GM18873 (cell line): Measurements from ENCODE around the gene SHROOM3.

Source experiments
- ATAC-seq: cut with Tn5 transposase; IDR thresholded peaks from one replicate; pipeline ENCODE4 v1.9.1; 2021; ENCODE audit warnings: mild to moderate bottlenecking, moderate library complexity, moderate number of reproducible peaks; ENCODE audit not compliant: unreplicated experiment, low FRiP score

SHROOM3 gene

DNA sequence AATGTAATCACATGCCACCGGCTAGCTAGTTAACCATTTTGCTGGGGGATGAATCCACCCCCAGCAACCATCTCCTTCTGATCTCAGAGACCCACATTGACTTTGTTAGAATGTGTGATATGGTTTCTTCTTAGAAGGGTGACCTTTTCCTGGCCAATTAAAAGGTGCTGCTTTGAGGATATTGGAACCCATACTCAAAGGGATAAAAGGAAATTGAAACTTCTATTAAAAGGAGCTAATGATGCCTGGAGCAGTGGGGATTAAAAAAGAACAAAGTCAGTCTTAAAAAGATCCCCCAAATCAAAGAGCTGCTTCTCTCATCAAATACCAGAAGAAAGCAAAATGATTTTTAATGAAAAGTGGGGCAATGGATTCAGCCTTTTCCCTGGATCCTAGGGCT lies 214.1 kb downstream of the SHROOM3 start:
- ATAC-seq = no peak

DNA sequence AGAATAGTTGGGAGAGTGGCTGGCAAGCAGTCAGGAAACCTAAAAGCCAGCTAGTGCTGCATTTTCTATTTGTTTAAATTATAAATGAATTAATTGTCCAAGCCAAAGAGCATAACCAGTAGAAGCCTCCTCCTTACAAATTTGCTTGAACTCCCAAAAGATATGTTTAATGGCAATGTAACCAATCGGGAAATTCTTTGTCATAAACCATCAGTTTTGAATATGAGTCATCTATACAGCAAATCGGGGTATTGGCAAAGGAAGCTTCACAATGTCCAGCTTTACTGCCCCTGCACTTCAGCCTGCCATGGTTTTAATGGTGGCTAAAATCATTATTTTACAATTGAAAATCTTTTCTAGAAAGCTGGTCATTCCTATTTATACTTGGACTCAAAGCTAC lies 216.6 kb downstream of the SHROOM3 start:
- no peak for ATAC-seq

DNA sequence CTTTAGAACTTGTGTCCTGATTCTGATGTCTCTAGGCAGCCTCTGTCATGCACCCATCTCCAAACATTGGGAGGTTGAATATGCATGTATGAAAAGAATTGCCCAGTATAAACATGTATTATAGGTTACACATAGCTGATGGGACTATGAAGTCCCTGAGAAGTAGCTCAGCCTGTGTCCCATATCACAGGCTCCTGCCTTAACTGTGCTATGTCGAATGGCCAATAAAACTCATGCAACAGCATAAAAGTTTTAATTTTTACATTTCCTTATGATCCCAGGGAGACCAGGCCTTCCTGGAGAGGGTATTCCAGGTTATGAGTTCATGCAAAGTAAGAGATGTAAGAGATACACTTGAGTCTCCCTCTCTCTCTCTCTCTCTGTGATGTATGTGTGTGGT lies 217.4 kb downstream of the SHROOM3 start:
- ATAC-seq = no peak

DNA sequence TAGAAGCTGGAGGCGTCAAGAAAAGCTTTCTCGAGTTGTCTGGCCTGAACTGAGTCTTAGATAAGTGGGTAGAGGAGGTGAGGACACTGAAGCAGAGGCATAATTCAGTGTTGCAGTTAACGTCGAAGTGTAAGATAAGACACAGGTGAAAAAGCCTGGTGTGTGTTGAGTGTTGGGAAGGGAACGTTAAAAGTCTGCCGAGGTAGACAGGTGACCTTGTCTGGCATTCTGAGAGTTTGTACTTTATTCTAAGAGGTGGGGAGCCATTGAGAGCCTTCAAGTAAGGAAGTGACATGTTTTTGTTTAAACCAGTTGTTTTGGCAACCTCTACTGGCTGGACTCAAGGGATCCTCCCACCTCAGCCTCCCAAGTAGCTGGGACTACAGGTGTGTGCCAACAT lies 219.1 kb downstream of the SHROOM3 start:
- no peak for ATAC-seq

DNA sequence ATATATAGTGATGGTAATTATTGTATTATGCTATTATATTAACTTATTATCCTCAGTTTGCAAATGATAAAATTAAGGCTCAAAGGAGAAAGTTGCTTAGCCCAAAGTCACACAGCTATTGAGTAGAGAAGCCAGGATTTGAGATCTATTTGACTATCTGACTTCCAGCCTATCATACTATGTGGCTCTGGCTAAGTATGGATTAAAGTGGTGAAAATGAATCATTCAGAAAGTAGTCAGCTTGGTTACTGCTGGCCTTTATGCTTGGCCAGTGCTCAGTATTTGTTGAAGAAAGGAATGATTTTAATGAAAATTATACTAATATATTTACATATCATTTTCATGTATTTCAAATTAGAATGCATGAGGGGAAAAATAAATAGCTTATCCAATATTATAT lies 219.8 kb downstream of the SHROOM3 start:
- ATAC-seq = no peak

DNA sequence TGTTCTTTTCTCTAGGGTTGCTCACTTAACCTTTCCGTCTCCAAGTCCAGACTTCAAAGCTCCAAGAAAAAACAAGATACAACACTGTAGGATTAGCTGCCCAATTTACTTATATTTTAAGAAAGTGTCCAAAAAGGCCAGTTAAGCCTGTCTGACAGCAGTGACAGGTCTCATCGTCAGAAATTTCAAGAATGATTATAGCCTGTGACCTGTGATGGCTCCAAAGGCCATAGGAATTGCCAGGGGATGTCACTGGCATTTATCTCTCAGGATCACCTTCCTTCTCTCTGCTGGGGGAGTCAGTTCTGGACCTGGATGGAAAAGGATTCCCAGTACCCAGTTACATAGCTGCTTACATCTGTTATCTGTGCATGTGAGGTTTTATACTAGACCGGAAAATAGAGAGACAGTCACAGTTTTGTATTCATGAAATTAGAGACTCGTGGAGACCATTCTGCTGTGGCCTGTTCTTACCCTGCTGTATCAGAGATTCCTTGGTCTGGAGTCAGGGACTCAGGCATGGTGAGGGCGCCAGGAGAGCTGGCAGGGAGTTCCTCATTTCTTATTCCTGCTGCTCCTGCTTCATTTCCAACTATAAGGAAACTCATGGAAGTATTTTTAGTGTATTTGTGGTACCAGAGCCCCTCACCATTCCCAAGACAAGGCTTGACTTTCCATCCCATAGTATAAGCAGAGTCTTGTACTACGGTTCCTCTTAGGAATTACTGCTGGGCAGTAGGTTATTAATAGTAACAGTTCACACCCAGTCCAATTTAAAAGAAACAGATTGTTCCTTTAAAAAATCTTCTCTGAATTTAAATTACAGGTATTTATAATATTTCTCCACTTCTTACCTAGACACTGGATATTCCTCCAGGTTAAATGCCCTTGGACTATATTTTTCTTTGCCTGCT lies 220.8 kb downstream of the SHROOM3 start:
- no peak for ATAC-seq

DNA sequence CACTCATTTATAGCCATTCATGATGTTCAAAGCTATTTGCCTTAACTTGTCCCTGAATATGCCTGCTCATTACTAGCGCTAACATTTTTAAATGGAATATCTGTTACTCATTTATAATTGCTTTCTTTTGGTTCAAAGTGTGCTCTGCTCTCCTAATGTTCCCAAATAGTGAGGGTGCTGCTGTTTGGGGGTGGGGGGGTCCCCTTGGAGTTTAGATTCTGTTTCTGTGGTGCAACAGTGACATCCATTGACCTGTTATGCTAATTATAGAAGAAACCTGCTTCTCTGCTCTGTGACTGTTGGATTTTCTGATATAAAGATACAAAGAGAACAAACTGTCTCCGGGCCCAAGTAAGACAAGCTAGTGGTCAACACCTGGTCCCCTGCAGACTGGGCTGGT lies 222.4 kb downstream of the SHROOM3 start:
- no peak for ATAC-seq

DNA sequence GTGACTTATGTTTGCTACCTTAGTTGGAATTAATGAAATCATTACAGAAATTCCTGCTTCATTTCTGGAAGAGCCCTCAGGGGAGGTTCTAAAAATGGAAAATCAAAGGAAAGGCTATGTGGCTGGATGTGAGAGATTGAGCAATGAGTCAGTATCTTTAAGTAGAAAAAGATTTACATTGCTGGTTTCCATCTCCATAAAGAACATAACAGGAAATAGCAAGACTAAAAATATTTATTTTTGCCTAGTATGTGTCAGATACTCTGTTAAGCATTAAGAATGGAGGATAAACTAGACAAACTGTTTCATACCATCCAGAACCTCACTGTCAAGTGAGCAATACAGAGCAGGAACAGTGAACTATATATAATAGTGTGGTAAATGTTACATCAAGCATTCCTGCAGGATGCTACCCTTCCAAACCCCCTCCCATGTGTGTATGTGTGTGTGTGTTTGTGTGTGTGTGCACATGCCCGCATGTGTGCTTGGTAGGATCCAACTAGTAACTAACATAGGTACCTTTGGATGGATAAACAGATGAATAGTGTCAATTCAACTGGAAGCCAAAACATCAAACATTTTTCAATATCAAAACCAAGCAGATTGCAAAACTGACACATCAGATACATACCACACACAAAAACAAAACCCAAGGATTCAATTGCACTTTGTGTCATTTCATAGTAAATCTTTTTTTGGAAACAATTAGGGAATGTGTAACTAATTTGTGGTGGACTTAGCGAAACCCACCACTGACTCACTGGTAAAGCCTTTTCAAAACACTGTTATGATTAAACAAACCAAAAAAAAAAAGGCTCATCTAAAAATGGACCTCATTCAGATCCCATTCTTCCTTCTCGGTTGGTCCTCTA lies 223.4 kb downstream of the SHROOM3 start:
- ATAC-seq = peak; percentile 63

DNA sequence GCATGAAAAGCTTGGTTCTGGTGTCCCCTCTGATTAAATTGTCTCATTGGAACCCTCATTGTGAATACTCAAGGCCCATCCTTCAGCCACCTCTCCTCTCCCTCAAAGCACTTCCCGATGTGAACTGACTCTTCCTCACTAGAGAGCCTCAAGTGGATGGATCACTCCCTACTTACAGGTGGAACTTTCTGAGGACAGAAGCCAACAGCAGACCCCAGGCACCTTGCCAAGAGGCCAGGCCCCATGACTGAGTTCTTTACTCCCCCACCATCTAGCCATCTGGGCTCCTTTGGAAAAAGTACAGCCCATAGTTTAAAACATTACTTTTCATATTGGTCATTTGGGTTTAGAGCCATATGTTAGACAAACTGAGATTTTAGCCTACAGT lies 224.1 kb downstream of the SHROOM3 start:
- ATAC-seq = no peak

DNA sequence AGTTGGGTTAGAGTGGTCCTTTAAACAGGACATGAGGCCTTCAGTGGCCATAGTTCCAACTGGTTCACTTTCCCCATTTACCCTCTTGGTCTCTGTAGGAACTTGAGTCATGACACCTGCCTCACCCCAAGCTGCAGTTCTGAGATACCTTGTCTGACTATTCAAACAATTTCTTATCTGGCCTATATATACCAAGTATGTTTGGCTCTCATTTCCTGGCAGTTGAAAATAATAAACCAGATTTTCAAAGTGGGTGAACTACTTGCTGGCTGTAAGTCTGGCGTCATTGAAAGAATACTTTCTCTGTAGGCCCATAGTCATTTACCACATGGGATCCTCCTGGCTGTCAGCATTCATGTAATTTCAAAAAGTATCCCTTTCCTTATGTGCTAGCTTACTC lies 228.8 kb downstream of the SHROOM3 start:
- no peak for ATAC-seq

DNA sequence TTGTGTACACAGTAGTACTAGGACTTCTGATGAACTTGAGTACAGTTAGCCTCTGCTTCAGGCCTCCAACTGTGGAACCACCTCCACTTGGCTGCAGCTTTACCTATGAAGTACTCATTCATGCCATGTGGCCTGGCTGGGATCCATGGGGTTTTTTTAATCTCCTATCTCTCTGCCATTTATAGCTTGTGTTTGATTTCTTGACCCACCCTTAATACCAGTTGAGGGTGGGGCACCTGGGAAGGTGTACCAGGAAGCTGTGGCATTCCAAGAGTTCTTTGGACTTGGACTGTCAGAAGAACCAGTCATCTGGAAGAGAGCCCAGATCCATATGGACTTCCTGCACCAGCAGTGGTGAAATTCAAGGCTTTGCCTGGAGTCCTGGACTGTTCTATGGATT lies 230.1 kb downstream of the SHROOM3 start:
- ATAC-seq = no peak

DNA sequence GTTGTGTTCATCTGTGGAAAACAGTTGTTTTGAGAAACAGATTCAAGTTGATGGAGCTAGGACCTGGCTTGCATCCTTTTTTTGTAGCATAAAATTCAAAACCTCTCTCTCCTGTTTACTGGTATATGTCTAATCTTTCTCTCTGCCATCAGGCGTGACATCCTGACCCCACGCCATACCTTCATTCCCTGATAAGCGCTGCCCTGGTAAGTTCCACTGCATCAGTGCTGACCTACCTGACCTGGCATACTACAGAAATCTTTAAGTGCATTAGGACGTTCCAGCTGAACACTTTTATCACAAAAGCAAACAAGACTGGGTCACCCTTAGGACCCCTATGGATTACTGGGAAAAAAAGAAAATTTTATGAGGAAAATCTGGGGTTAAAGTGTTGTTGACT lies 230.7 kb downstream of the SHROOM3 start:
- no peak for ATAC-seq

DNA sequence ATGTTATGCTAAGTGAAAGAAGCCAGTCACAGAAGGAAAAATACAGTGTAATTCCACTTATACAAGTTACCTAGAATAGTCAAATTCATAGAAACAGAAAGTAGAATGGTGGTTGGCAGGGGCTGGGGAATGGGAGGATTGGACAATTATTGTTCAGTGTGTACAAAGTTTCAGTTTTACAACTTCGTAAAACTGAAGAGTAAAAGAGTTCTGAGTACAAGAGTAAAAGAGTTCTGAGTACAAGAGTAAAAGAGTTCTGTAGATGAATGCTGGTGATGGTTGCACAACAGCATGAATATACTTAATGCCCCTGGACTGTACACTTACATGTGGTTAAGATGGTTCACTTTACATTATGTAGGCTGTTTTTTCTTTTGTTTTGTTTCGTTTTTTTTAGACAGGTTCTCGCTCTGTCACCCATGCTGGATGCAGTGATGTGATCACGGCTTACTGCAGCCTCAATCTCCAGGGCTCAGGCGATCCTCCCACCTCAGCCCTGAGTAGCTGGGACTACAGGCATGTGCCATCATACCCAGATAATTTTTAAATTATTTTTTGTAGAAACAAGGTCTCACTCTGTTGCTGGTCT lies 232.0 kb downstream of the SHROOM3 start:
- ATAC-seq = no peak

DNA sequence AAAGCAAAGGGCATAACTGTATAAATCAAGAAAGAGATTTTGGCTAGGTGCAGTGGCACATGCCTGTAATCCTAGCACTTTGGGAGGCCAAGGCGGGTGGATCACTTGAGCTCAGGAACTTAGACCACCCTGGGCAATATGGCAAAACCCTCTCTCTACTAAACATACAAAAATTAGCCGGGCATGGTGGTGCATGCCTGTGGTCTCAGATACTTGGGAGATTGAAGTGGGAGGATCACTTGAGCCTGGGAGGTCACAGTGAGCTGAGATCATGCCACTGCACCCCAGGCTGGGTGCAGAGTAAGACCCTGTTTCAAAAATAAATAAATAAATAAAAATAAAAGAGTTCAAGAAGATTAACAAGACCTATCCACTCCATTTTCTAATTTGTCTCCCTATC lies 235.6 kb downstream of the SHROOM3 start:
- ATAC-seq = no peak

DNA sequence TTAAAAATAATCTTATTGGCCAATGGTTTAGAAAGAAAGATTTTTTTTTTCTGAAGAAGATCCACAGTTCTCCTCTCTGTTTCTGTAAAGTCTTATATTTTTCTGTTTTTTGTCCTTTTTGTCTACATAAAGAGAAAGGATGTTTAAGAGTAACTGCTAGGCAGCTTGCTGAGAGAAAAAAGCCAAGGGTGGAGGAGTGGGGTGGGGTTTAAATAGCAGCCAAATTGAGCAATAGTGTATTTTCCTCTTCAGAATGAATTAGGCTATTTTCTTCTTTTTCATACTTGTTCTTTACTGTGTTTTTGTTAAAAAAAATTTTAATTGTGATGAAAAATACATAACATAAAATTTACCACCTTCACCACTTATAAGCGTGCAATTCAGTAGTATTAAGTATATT lies 238.3 kb downstream of the SHROOM3 start:
- no peak for ATAC-seq

DNA sequence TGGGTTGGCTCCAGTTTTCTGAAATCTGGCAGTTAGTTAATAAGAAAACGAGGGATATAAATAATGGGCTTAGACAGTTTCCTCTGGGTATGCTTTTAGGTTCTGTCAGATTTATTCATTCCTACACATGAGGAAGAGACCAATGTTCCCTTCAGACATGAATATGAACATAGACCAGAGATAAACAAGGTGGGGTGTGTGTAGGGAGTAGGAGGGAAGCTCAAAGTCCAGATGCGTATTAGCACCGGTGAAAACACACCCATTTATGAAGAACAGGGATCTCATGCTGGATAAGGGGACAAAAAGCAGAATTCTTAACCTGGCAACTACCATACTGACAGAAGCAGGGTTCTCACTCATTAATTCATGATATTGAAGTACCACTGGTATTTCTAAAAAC lies 240.0 kb downstream of the SHROOM3 start:
- no peak for ATAC-seq

DNA sequence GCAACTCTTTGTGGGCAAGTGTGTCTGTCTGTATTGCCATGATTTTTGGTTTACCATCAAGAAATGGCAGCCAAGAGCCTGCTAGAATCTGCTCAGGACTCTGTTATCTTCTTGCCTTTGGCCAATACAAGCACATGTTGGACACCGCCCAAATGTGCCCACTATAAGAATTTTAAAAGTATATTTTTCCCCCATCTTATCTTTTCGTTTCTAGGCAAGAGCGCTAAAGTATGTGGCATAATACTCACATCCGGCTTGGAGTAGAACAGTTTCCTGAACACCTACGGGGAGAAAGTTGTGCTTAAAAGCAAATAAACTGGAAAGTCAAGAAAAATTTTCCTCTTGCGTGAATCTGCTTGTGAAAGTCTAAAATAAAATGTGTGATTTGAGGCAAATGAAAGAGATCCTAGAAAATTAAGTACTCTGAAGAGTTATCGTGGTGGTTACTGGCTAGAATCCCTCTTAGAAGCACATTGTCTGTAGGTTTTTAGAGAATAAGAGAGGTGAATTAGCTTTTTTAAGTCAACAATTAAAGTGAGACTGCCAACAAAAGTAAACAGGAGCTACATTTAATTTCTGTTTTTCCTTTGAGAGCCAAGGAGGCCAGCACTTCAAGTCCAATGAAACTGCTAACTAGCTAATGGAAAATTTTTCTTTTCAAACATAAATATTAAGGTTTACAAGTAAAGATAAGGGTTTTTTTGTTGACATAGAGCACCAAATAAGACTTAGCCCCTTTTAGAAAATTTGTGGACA lies 242.7 kb downstream of the SHROOM3 start:
- ATAC-seq = no peak

DNA sequence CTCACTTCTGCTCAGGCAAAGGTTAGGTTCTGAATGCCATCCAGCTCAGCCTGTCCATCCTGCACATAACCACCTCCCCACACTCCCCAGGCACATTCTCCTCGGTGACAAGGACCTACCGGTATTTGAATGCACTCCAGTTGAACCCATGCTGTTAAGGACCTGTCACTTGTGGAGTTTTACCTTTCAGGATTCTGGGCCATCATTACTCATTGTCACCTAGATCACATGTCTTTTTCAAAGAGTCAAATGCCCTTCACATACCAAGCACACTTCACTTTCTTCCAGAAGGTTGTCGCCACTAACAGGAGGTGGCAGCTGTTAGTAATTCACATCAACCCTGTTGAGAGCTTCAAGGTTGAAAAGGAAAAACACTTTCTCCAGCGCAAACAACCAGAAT lies 244.7 kb downstream of the SHROOM3 start:
- no peak for ATAC-seq

DNA sequence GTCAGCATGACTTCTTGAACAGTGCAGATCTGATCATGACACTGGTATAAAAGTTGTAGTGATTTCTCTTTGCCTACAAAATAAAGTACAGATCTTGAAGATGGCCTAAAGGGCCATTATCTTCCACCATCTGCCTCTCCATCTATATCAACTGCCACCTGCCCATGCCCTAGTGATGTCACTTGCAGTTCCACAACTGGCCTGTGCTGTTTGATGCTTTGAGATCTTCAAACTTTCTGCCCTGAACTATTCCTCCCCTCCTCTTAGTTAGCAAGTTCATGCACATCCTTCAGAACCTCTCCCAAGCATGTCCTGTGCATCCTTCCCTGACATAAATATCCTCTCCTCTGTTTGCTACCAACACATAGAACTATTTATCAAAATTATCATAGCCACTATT lies 245.9 kb downstream of the SHROOM3 start:
- no peak for ATAC-seq

DNA sequence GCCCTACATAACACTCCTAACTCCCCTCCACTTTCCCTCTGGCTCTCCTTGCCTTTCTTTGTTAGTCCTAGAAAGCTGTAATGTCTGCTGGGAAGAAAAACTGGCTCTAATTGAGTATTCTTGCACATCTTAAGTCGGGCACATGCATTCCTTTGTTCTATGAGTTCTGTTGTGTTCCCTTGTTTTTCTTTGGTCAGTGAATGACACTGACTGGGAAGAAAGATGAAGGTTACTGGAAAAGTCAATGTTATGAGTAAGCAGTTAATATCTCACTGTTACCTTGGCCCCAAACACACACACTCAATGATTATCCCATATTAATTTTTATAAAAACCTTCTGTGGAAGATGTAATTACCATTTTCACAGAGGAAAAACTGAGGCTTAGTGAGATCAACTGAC lies 247.0 kb downstream of the SHROOM3 start:
- ATAC-seq = no peak

DNA sequence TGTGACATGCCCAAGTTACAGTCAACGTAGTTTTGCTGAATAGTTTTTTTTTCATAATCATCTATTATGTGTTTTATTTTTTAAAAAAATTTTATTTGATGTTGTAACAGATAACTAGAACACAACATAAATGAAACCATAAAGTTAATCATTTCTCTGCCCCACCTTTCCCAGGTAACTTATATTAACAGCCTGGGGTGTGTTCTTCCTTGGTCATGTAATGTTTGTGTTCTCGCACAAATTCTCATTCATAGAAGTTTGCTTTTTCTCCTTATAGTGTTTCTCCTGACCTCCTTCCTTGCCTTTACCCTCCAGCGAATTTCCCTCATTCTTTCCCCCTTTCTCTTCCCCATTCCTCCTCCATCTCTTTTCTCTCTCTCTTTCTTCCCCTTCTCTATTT lies 248.1 kb downstream of the SHROOM3 start:
- ATAC-seq = no peak
